Fibroblast of lung (primary cell): Measurements from ENCODE around the gene CFAP161. TPM values are rescaled to one million over a fixed set of nuclear protein-coding genes. Genes with fewer than 3 reads are reported as not detected.

Source experiments
- DNase-seq, 2 donors: peaks; one replicate each; pipeline versions ENCODE4 v3.0.0 to v3.0.0-alpha.2; 2010; ENCODE audit warnings: low read depth in 2 of 2
- H2AFZ ChIP-seq: 2 replicates; pipeline ENCODE4 v1.5.1; 2012; ENCODE audit warnings: low read length, control low read depth, inconsistent platforms
- H3K27ac ChIP-seq: 2 replicates; pipeline ENCODE4 v1.5.1; 2011; ENCODE audit warnings: low read length, control low read depth; ENCODE audit not compliant: insufficient read depth
- H3K27me3 ChIP-seq: 2 replicates; pipeline ENCODE4 v1.5.1; 2011; ENCODE audit warnings: mild to moderate bottlenecking, low read length; ENCODE audit not compliant: control insufficient read depth, insufficient read depth
- H3K36me3 ChIP-seq: 2 replicates; pipeline ENCODE4 v1.5.1; 2011; ENCODE audit warnings: low read length; ENCODE audit not compliant: control insufficient read depth, insufficient read depth
- H3K4me1 ChIP-seq: 2 replicates; pipeline ENCODE4 v1.5.1; 2011; ENCODE audit warnings: low read length; ENCODE audit not compliant: control insufficient read depth, insufficient read depth; ENCODE audit errors: extremely low read depth
- H3K4me2 ChIP-seq: 2 replicates; pipeline ENCODE4 v1.5.1; 2011; ENCODE audit warnings: low read length, control low read depth; ENCODE audit not compliant: insufficient read depth; ENCODE audit errors: extremely low read depth
- H3K4me3 ChIP-seq, 4 experiments: fragments of 200-600 bp in 1 of 4; sonication (generic) in 1 of 4; replicated peaks in 1 of 4; 2 replicates each; pipeline ENCODE4 v1.5.1; 2011 to 2016; ENCODE audit warnings: low read length in 4 of 4, low read depth in 3 of 4, mild to moderate bottlenecking in 3 of 4, control low read depth in 2 of 4, inconsistent platforms in 1 of 4, mixed read lengths in 1 of 4; ENCODE audit not compliant: insufficient read depth in 1 of 4; ENCODE audit errors: control extremely low read depth in 1 of 4
- H3K79me2 ChIP-seq: 2 replicates; pipeline ENCODE4 v1.5.1; 2012; ENCODE audit warnings: mild to moderate bottlenecking, low read length, inconsistent platforms; ENCODE audit not compliant: control insufficient read depth, insufficient read depth
- H3K9ac ChIP-seq: 2 replicates; pipeline ENCODE4 v1.5.1; 2011; ENCODE audit warnings: mild to moderate bottlenecking, low read length, control low read depth; ENCODE audit not compliant: insufficient read depth
- H3K9me3 ChIP-seq: 2 replicates; pipeline ENCODE4 v1.5.1; 2012; ENCODE audit warnings: low read depth, low read length; ENCODE audit not compliant: control insufficient read depth, insufficient read depth
- H4K20me1 ChIP-seq: 2 replicates; pipeline ENCODE4 v1.5.1; 2011; ENCODE audit warnings: low read length; ENCODE audit not compliant: control insufficient read depth, insufficient read depth; ENCODE audit errors: extremely low read depth
- EZH2 ChIP-seq: IDR thresholded peaks from 2 replicates; pipeline ENCODE4 v1.5.1; 2012; ENCODE audit warnings: low read length, control low read depth, mild to moderate bottlenecking; ENCODE audit errors: missing control alignments
- polyA plus RNA-seq, 2 donors: library from polyadenylated mRNA; depleted of rRNA in 1 of 2; stranded (reverse) in 1 of 2; unstranded in 1 of 2; fragments of >200 nt; gene quantifications; 2 replicates each; pipeline ENCODE4 v1.2.1, GENCODE V29; 2011 to 2012; ENCODE audit warnings: missing spikeins in 1 of 2
- total RNA-seq: library from RNA; depleted of rRNA; stranded (reverse); fragments of >200 nt; gene quantifications from 2 replicates; pipeline ENCODE4 v1.2.1, GENCODE V29; 2014
- TF ChIP-seq, protein P1 (sequence below), 2 donors: IDR thresholded peaks in 1 of 2; conservative IDR thresholded peaks in 1 of 2; 1 replicate in 1 of 2; 2 replicates in 1 of 2; pipeline ENCODE4 v1.5.1; 2011 to 2012; ENCODE audit warnings: low read length in 2 of 2, control low read depth in 1 of 2, inconsistent platforms in 1 of 2, low read depth in 1 of 2, mild to moderate bottlenecking in 1 of 2

The CFAP161 gene
- total and polyA plus RNA-seq, 2 donors (not counting 1 experiment from before 2014, with no cell fraction given), result 0.17 TPM; not detected in 1

DNA sequence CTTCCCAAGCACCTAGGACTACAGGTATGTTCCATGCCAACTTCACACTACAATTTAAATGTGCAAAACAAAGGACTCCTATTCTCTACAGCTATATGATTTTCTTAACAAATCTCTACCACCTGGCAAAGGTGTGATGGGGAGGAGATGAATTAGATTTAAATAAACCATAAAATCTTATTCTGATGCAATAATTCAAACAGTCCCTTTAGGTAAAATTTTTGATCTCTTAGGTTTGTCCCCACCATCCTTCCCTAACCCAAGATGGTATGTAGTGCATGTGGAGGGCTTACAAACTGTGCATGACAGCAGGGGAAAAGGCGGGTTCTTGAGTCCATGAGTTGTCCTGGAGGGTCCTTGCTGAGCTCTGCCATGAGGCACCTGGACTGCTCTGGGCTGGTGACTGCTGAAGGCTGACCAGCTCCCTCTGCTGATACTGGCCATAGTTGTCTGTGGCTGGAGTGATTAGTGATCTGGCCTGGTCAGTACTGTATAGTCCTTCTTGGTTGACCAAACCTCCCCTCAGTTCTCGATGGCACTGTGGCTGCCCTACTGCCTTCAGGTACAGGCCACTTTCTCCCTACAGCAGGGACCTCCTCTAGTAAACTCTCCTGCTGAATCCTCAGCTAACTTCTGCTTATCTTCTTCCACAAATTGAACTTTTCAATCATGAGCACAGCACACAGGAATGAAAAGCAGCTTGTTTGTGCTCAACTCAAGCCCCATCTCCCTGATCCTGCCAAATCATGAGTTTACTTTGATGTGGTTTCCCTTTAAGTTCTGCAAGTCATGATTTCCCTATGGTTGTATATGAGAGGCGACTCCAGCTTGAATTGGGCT is 30.1 kb downstream of the CFAP161 start:
- TF ChIP-seq, protein P1, sequence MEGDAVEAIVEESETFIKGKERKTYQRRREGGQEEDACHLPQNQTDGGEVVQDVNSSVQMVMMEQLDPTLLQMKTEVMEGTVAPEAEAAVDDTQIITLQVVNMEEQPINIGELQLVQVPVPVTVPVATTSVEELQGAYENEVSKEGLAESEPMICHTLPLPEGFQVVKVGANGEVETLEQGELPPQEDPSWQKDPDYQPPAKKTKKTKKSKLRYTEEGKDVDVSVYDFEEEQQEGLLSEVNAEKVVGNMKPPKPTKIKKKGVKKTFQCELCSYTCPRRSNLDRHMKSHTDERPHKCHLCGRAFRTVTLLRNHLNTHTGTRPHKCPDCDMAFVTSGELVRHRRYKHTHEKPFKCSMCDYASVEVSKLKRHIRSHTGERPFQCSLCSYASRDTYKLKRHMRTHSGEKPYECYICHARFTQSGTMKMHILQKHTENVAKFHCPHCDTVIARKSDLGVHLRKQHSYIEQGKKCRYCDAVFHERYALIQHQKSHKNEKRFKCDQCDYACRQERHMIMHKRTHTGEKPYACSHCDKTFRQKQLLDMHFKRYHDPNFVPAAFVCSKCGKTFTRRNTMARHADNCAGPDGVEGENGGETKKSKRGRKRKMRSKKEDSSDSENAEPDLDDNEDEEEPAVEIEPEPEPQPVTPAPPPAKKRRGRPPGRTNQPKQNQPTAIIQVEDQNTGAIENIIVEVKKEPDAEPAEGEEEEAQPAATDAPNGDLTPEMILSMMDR (conservative IDR thresholded peaks at IDR 0.05 in 1 of 2, IDR thresholded peaks at IDR 0.05 in 1 of 2; ENCODE audit: low read depth in 1 of 2, low read length in 2 of 2), result peak; percentile 14 to 27
- no peak for TF ChIP-seq EZH2
- peaks cover 25% of the 10 kb centered on the region for H3K4me1 ChIP-seq
- H3K27me3 ChIP-seq, result no peaks in the 10 kb centered on the region
- H3K36me3 ChIP-seq, result no peaks in the 10 kb centered on the region
- DNase-seq, result peak; percentile 86 to 91
- H3K4me2 ChIP-seq, result peak overlapping the region; percentile 69
- H3K79me2 ChIP-seq, result no peaks in the 10 kb centered on the region
- H3K4me3 ChIP-seq, result no peak overlapping the region
- peak overlapping the region; percentile 49 for H2AFZ ChIP-seq
- peak overlapping the region; percentile 81 for H3K27ac ChIP-seq
- H3K9ac ChIP-seq, result no peak overlapping the region
- no peaks in the 10 kb centered on the region for H4K20me1 ChIP-seq
- H3K9me3 ChIP-seq, result no peaks in the 10 kb centered on the region

- peak in 1 of 2 donors; percentile 23 for DNase-seq
- H3K4me3 ChIP-seq, result no peak overlapping the region
- H3K36me3 ChIP-seq, result no peaks in the 10 kb centered on the region
- no peak overlapping the region for H2AFZ ChIP-seq
- TF ChIP-seq, protein P1 (conservative IDR thresholded peaks at IDR 0.05 in 1 of 2, IDR thresholded peaks at IDR 0.05 in 1 of 2; ENCODE audit: low read depth in 1 of 2, low read length in 2 of 2), result no peak
- no peak for TF ChIP-seq EZH2
- H4K20me1 ChIP-seq, result no peaks in the 10 kb centered on the region
- H3K27me3 ChIP-seq, result no peaks in the 10 kb centered on the region
- no peak overlapping the region for H3K27ac ChIP-seq
- no peaks in the 10 kb centered on the region for H3K9me3 ChIP-seq
- no peak overlapping the region for H3K9ac ChIP-seq
- no peaks in the 10 kb centered on the region for H3K79me2 ChIP-seq
- peaks cover 19% of the 10 kb centered on the region for H3K4me1 ChIP-seq
- H3K4me2 ChIP-seq, result no peak overlapping the region
Measured at GRCh38 chr15:81165535-81165934, 31.5 kb downstream of the CFAP161 start.

GRCh38 chr15:81166636-81167305 is 32.7 kb downstream of the CFAP161 start:
- Histone ChIP-seq H3K79me2 (no peaks in the 10 kb centered on the region), H3K4me2 (no peak overlapping the region), H3K36me3 (no peaks in the 10 kb centered on the region), H3K27ac (no peak overlapping the region), H3K9me3 (no peaks in the 10 kb centered on the region), H3K4me1 (peaks cover 10% of the 10 kb centered on the region), H3K4me3 (no peak overlapping the region), H3K9ac (no peak overlapping the region), H4K20me1 (no peaks in the 10 kb centered on the region), H3K27me3 (no peaks in the 10 kb centered on the region), H2AFZ (no peak overlapping the region)
- DNase-seq, result no peak
- TF ChIP-seq, protein P1 (conservative IDR thresholded peaks at IDR 0.05 in 1 of 2, IDR thresholded peaks at IDR 0.05 in 1 of 2; ENCODE audit: low read depth in 1 of 2, low read length in 2 of 2), result no peak
- TF ChIP-seq EZH2, result no peak
